ENCODE data around the gene LRG1. TPM values are rescaled to one million over a fixed set of nuclear protein-coding genes. Genes with fewer than 3 reads are reported as not detected.

Gene LRG1
- total and polyA plus RNA-seq, 9 of the 15 experiments (the other 6 are each of a cell fraction or from before 2014, with no cell fraction given), result 1.5 to 11.9 (median 8.7) TPM

GRCh38 chr19:4503825-4504170 is 36.0 kb downstream of the LRG1 start:
- TF ChIP-seq RBM34 (IDR thresholded peaks at IDR 0.05; ENCODE audit: borderline replicate concordance, insufficient read depth, low read length) (no peak), ETV6 (IDR thresholded peaks at IDR 0.05; ENCODE audit: borderline replicate concordance in 1 of 2, low read depth in 2 of 2, low read length in 1 of 2) (no peak), ETV6 (CRISPR knock-in tag; IDR thresholded peaks at IDR 0.05; ENCODE audit: borderline replicate concordance) (no peak), DPF2 (IDR thresholded peaks at IDR 0.05) (no peak), PHF21A (IDR thresholded peaks at IDR 0.05; ENCODE audit: borderline replicate concordance, low read depth) (no peak), TAF1 (IDR thresholded peaks at IDR 0.05; ENCODE audit: control insufficient read depth, extremely low read depth, insufficient read depth, low read length, severe bottlenecking) (no peak), MNT (conservative IDR thresholded peaks at IDR 0.05) (no peak), ZNF354B (CRISPR knock-in tag; IDR thresholded peaks at IDR 0.05) (no peak), PRMT5 (CRISPR knock-in tag; IDR thresholded peaks at IDR 0.05) (no peak)
- Histone ChIP-seq H3K9me3 (replicated peaks; ENCODE audit: control insufficient read depth, insufficient read depth, low read depth, low read length) (no peaks in the 10 kb centered on the region), H4K20me1 (replicated peaks; ENCODE audit: control insufficient read depth, insufficient read depth, low read length) (peaks cover 5% of the 10 kb centered on the region; the same call in 1 of the 2 replicates), H3K27me3 (ENCODE audit: control insufficient read depth in 2 of 2, insufficient read depth in 2 of 2, low read length in 2 of 2) (no peaks in the 10 kb centered on the region), H3K9me1 (ENCODE audit: control insufficient read depth, insufficient read depth, low read length) (peaks cover 3% of the 10 kb centered on the region), H3K4me3 (no peak overlapping the region), H3K4me2 (ENCODE audit: insufficient read depth, low read length) (no peak overlapping the region), H3K9ac (ENCODE audit: insufficient read depth in 1 of 2, low read depth in 2 of 2, low read length in 2 of 2) (no peak overlapping the region), H3K79me2 (ENCODE audit: control insufficient read depth, insufficient read depth, low read length) (no peaks in the 10 kb centered on the region), H3K36me3 (ENCODE audit: control insufficient read depth, insufficient read depth, low read length) (peaks cover 22% of the 10 kb centered on the region; the same call in 1 of the 3 replicates), H3K27ac (ENCODE audit: extremely low read depth, low read depth, low read length) (no peak overlapping the region), H2AFZ (ENCODE audit: low read depth, low read length) (no peak overlapping the region), H3K4me1 (replicated peaks in 1 of 2; ENCODE audit: control insufficient read depth in 2 of 2, insufficient read depth in 2 of 2, low read length in 2 of 2) (peaks cover 0 to 71% of the 10 kb centered on the region in 2 experiments; a peak in 2 of 5 replicates)
- WGBS (ENCODE audit: insufficient coverage, low coverage, missing lambda C conversion rate), result 83% methylated on average over 10 of the region's 10 CpGs
- no TSS peak for BruUV-seq (replicated peaks)
- FAIRE-seq, result no peak
- ChIA-PET POLR2A (interaction anchor here (1.3 kb wide), 1 partner anchor 33 kb away, joined by 3 read pairs; no protein-coding TSS in a partner anchor), CTCF (ENCODE audit: low intra/inter-chr PET ratio) (no interaction called here)
- in situ Hi-C loops (cut with MboI), result no loop called here
- intact Hi-C loops (cut with micrococcal nuclease), result no loop called here
- no peak for ATAC-seq
- no peak for DNase-seq (ENCODE audit: extremely low read depth in 1 of 4, low spot score in 3 of 4)
